Lung (tissue), 13 donors: ENCODE measurements around the gene IL11RA. TPM values are rescaled to one million over a fixed set of nuclear protein-coding genes. Genes with fewer than 3 reads are reported as not detected.
A peak's percentile ranks its signal among the peaks of the same experiment; 100 is the strongest.

Source experiments
- ATAC-seq: fragments of 200-7000 bp; cut with Tn5 transposase; one replicate; pipeline ENCODE4 v1.9.1; 2020; ENCODE audit warnings: moderate number of reproducible peaks; ENCODE audit not compliant: insufficient read depth, low FRiP score
- DNase-seq, 3 donors: peaks; one replicate each; pipeline ENCODE4 v3.0.0-alpha.2; 2013 to 2017
- H3K27ac ChIP-seq, 2 donors: one replicate each; pipeline ENCODE4 v1.5.1; 2013; ENCODE audit warnings: mild to moderate bottlenecking in 2 of 2, moderate library complexity in 2 of 2, control low read depth in 1 of 2, inconsistent platforms in 1 of 2, low read depth in 1 of 2, low read length in 1 of 2
- H3K27me3 ChIP-seq, 3 donors: one replicate each; pipeline ENCODE4 v1.5.1; 2013; ENCODE audit warnings: low read length in 2 of 3; ENCODE audit not compliant: control insufficient read depth in 3 of 3, insufficient read depth in 3 of 3
- H3K36me3 ChIP-seq, 4 donors: one replicate each; pipeline ENCODE4 v1.5.1; 2013; ENCODE audit warnings: low read length in 4 of 4, mild to moderate bottlenecking in 1 of 4, moderate library complexity in 1 of 4; ENCODE audit not compliant: control insufficient read depth in 4 of 4, insufficient read depth in 4 of 4
- H3K4me1 ChIP-seq, 5 donors: one replicate each; pipeline ENCODE4 v1.5.1; 2013; ENCODE audit warnings: low read length in 5 of 5, mild to moderate bottlenecking in 2 of 5, moderate library complexity in 1 of 5; ENCODE audit not compliant: control insufficient read depth in 5 of 5, insufficient read depth in 5 of 5
- H3K4me3 ChIP-seq: one replicate; pipeline ENCODE4 v1.5.1; 2013; ENCODE audit warnings: mild to moderate bottlenecking, control low read depth, moderate library complexity
- H3K9ac ChIP-seq, 2 donors: one replicate each; pipeline ENCODE4 v1.5.1; 2013; ENCODE audit warnings: low read length in 2 of 2, control low read depth in 1 of 2; ENCODE audit not compliant: insufficient read depth in 1 of 2
- H3K9me3 ChIP-seq, 4 donors: one replicate each; pipeline ENCODE4 v1.5.1; 2013; ENCODE audit warnings: low read length in 3 of 4, mild to moderate bottlenecking in 1 of 4, moderate library complexity in 1 of 4; ENCODE audit not compliant: control insufficient read depth in 4 of 4, insufficient read depth in 3 of 4
- CTCF ChIP-seq: IDR thresholded peaks from 2 replicates; pipeline ENCODE4 v1.5.1; 2012; ENCODE audit warnings: mild to moderate bottlenecking; ENCODE audit errors: control extremely low read depth, extremely low read depth
- WGBS, 2 donors: extraction: QIAGEN DNeasy Blood & Tissue Kit; methylation state at CpG; one replicate each; pipeline ENCODE4 v1.1.7; 2013; 5-methylcytosine and 5-hydroxymethylcytosine counted together
- polyA plus RNA-seq, 2 donors: library from polyadenylated mRNA; stranded (reverse); fragments of 200-250 nt; gene quantifications; one replicate each; pipeline ENCODE4 v1.2.1, GENCODE V29; 2013
- small RNA-seq: library from RNA; depleted of rRNA; stranded (forward); fragments of <200 nt; gene quantifications from one replicate; pipeline ENCODE3, GENCODE V24; 2014; ENCODE audit warnings: low replicate concordance
- total RNA-seq, 2 donors: library from RNA; depleted of rRNA in 1 of 2; stranded (reverse); fragments of >200 nt in 1 of 2; gene quantifications; one replicate each; pipeline ENCODE4 v1.2.1, GENCODE V29; 2014 to 2021
- donor health status: control.
- donor health status: control.
- donor health status: Bipolar disorder and iron deficiency.
- donor health status: healthy.
- donor health status: DM: yes; HTN: yes; CAD: no.

The IL11RA gene
- total and polyA plus RNA-seq, 4 donors, result 5.5 to 30.5 (median 12.6) TPM

- no peak within 1 kb of the TSS for H3K4me3 ChIP-seq
- no peaks in the 10 kb centered on the region for H3K36me3 ChIP-seq
- DNase-seq (peak; percentile 82 to 94 (median 92)), ATAC-seq (no peak)
- no peak for TF ChIP-seq CTCF
- 55 to 59% methylated on average over 2 of the region's 2 CpGs for WGBS, 2 donors
- peaks cover 0 to 2% (median 0%) of the 10 kb centered on the region in 3 donors for H3K27me3 ChIP-seq
- peak within 1 kb of the TSS in 1 of 2 donors; percentile 14 for H3K27ac ChIP-seq
- H3K4me1 ChIP-seq, result peaks cover 3 to 21% (median 4%) of the 10 kb centered on the region in 5 donors
- H3K9me3 ChIP-seq, result no peaks in the 10 kb centered on the region
- no peak within 1 kb of the TSS for H3K9ac ChIP-seq
These were observed 58.0 kb downstream of the IL11RA start, which contains the start of gene CCL21 for GRCh38 chr9:34710023-34710422. TSS of gene CCL21 (minus strand) at chr9:34710136. CDS start at chr9:34710066, 70 bp downstream.

Small RNA genes within 50 kb of the gene (small RNA-seq; reads per million reads assigned to genes)
- not detected for gene CCL27

Other genes with a start within 250 kb of the IL11RA start
- 10 to 100 TPM in 1 of 2 donors, 1 to 10 TPM in 1; 8.5 to 28.3 TPM for gene FAM219A, start 193.6 kb upstream of the IL11RA start, total RNA-seq
- 10 to 100 TPM; 10.3 to 16.4 TPM for gene FAM219A, start 193.6 kb upstream of the IL11RA start, polyA plus RNA-seq
- 10 to 100 TPM; 12.8 to 26.2 TPM for gene DNAI1, start 193.4 kb upstream of the IL11RA start, total RNA-seq
- gene DNAI1, start 193.4 kb upstream of the IL11RA start, polyA plus RNA-seq, result 1 to 10 TPM; 4.6 to 5.6 TPM
- gene ENHO, start 129.2 kb upstream of the IL11RA start, total RNA-seq, result under 1 TPM; 0.55 to 0.85 TPM
- 1 to 10 TPM in 1 of 2 donors, under 1 TPM in 1; 0.29 to 1.4 TPM for gene ENHO, start 129.2 kb upstream of the IL11RA start, polyA plus RNA-seq
- 1 to 10 TPM; 1.8 to 3.3 TPM for gene CNTFR, start 62.5 kb upstream of the IL11RA start, total RNA-seq
- gene CNTFR, start 62.5 kb upstream of the IL11RA start, polyA plus RNA-seq, result under 1 TPM; 0.42 to 0.89 TPM
- gene RPP25L, start 40.1 kb upstream of the IL11RA start, total RNA-seq, result 10 to 100 TPM; 17.0 to 21.9 TPM
- 10 to 100 TPM; 29.6 to 32.6 TPM for gene RPP25L, start 40.1 kb upstream of the IL11RA start, polyA plus RNA-seq
- 10 to 100 TPM; 39.8 to 86.3 TPM for gene DCTN3, start 31.7 kb upstream of the IL11RA start, total RNA-seq
- 10 to 100 TPM; 66.0 to 74.6 TPM for gene DCTN3, start 31.7 kb upstream of the IL11RA start, polyA plus RNA-seq
- gene ARID3C, start 23.1 kb upstream of the IL11RA start, total RNA-seq, result not detected
- gene ARID3C, start 23.1 kb upstream of the IL11RA start, polyA plus RNA-seq, result not detected
- gene SIGMAR1, start 14.4 kb upstream of the IL11RA start, total RNA-seq, result 10 to 100 TPM; 26.0 to 64.1 TPM
- gene SIGMAR1, start 14.4 kb upstream of the IL11RA start, polyA plus RNA-seq, result 10 to 100 TPM; 62.5 to 72.0 TPM
- gene GALT, start 5.5 kb upstream of the IL11RA start, total RNA-seq, result 10 to 100 TPM; 44.1 to 53.0 TPM
- gene GALT, start 5.5 kb upstream of the IL11RA start, polyA plus RNA-seq, result 10 to 100 TPM; 23.9 to 38.7 TPM
- under 1 TPM in 1 of 2 donors, not detected in 1; 0.55 TPM for gene CCL27, start 10.5 kb downstream of the IL11RA start, total RNA-seq
- under 1 TPM in 1 of 2 donors, not detected in 1; 0.05 TPM for gene CCL27, start 10.5 kb downstream of the IL11RA start, polyA plus RNA-seq
- 10 to 100 TPM; 19.9 to 33.2 TPM for gene CCL19, start 39.1 kb downstream of the IL11RA start, total RNA-seq
- gene CCL19, start 39.1 kb downstream of the IL11RA start, polyA plus RNA-seq, result 10 to 100 TPM in 1 of 2 donors, 1 to 10 TPM in 1; 6.5 to 81.5 TPM
- 100 to 1,000 TPM in 1 of 2 donors, 10 to 100 TPM in 1; 67.3 to 473 TPM for gene CCL21, start 58.0 kb downstream of the IL11RA start, total RNA-seq
- 100 to 1,000 TPM; 140 to 223 TPM for gene CCL21, start 58.0 kb downstream of the IL11RA start, polyA plus RNA-seq